Endothelial cell of umbilical vein (primary cell): Measurements from ENCODE around the gene KRTAP2-1.
"Not testable (repeated sequence)": the region's sequence is repeated elsewhere in the genome, so short reads cannot be mapped to it uniquely, and the experiment has no call there.

Source experiments
- EZH2 ChIP-seq: IDR thresholded peaks from 2 replicates; pipeline ENCODE4 v1.6.1; 2012; ENCODE audit warnings: borderline replicate concordance, low read depth, mild to moderate bottlenecking, moderate library complexity, low read length, inconsistent platforms; ENCODE audit not compliant: severe bottlenecking
- JUN ChIP-seq: IDR thresholded peaks from 2 replicates; pipeline ENCODE4 v1.6.1; 2011; ENCODE audit warnings: borderline replicate concordance, low read depth; ENCODE audit not compliant: insufficient read length, insufficient read depth
- MYC ChIP-seq: IDR thresholded peaks from one replicate; pipeline ENCODE4 v1.6.1; 2011; ENCODE audit warnings: mild to moderate bottlenecking, low read depth, low read length
- POLR2A ChIP-seq: IDR thresholded peaks from 2 replicates; pipeline ENCODE4 v1.6.1; 2012; ENCODE audit warnings: low read depth, mild to moderate bottlenecking, control low read depth, low read length
- POLR2AphosphoS5 ChIP-seq: IDR thresholded peaks from 2 replicates; pipeline ENCODE4 v1.6.1; 2012; ENCODE audit warnings: low read depth, mild to moderate bottlenecking, control low read depth, low read length, moderate library complexity; ENCODE audit not compliant: insufficient read depth
- TF ChIP-seq, protein P1 (sequence below), 2 donors: IDR thresholded peaks; 1 replicate in 1 of 2; 2 replicates in 1 of 2; pipeline ENCODE4 v1.5.1; 2011; ENCODE audit warnings: low read length in 2 of 2, mild to moderate bottlenecking in 2 of 2, moderate library complexity in 2 of 2, control low read depth in 1 of 2, inconsistent platforms in 1 of 2, low read depth in 1 of 2; ENCODE audit not compliant: insufficient read depth in 1 of 2; ENCODE audit errors: extremely low read depth in 1 of 2
- TF ChIP-seq, protein P2 (sequence below): IDR thresholded peaks from 2 replicates; pipeline ENCODE4 v1.6.1; 2011; ENCODE audit not compliant: insufficient read depth, insufficient read length

DNA sequence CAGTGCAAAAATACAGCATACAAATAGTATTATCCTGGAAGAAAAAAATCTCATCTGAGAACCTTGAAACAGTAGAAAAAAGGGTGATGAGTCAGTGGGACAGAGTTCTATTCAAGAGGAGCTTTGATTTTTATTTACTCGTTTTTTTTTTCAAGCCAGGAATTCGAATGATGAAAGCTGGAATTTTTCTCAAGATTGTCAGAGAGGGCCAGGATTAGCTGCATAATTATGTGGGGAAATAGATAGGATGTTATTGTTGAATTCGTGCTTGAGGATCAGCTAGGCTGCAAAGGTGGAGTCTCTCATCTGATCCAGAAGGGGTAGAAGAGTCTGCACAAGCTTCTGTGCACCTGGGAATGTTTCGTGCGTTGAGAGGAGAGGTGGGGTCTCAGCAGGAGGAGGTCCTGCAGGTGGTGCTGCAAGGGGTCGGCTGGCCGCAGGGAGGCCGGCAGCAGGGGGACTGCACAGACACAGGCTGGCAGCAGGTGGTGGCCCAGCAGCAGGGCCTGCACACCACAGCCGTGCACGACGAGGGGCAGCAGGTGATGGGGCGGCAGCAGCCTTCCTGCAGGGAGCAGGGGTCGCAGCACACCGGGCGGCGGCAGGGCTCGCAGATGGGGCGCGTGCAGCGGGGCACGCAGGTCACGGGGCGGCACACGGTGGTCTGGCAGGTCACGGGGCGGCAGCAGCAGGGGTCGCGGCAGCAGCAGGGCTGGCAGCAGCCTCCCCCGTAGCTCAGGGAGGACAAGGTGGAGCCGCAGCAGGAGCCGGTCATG, 12.3 kb upstream of the KRTAP2-1 start:
- not testable (repeated sequence) for TF ChIP-seq EZH2, POLR2AphosphoS5, MYC, JUN, POLR2A
- TF ChIP-seq, protein P1, sequence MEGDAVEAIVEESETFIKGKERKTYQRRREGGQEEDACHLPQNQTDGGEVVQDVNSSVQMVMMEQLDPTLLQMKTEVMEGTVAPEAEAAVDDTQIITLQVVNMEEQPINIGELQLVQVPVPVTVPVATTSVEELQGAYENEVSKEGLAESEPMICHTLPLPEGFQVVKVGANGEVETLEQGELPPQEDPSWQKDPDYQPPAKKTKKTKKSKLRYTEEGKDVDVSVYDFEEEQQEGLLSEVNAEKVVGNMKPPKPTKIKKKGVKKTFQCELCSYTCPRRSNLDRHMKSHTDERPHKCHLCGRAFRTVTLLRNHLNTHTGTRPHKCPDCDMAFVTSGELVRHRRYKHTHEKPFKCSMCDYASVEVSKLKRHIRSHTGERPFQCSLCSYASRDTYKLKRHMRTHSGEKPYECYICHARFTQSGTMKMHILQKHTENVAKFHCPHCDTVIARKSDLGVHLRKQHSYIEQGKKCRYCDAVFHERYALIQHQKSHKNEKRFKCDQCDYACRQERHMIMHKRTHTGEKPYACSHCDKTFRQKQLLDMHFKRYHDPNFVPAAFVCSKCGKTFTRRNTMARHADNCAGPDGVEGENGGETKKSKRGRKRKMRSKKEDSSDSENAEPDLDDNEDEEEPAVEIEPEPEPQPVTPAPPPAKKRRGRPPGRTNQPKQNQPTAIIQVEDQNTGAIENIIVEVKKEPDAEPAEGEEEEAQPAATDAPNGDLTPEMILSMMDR (IDR thresholded peaks at IDR 0.05; ENCODE audit: extremely low read depth in 1 of 2, insufficient read depth in 1 of 2, low read depth in 1 of 2, low read length in 2 of 2) = not testable (repeated sequence)
- TF ChIP-seq, protein P2, sequence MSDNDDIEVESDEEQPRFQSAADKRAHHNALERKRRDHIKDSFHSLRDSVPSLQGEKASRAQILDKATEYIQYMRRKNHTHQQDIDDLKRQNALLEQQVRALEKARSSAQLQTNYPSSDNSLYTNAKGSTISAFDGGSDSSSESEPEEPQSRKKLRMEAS = not testable (repeated sequence)
